ENCODE results near the gene KTN1.

GRCh38 chr14:55553791-55554190, 26.2 kb upstream of the KTN1 start:
- TF ChIP-seq POLR2AphosphoS5 (IDR thresholded peaks at IDR 0.05; ENCODE audit: borderline replicate concordance, low read depth, low read length), result no peak
- TF ChIP-seq EZH2 (IDR thresholded peaks at IDR 0.05), result no peak
